Psoas muscle (tissue), 8 donors: ENCODE measurements around the gene PHACTR4. TPM values are rescaled to one million over a fixed set of nuclear protein-coding genes. Genes with fewer than 3 reads are reported as not detected.

ENCODE experiments used
- ATAC-seq, 4 donors: fragments of 200-7000 bp; cut with Tn5 transposase; one replicate each; pipeline ENCODE4 v1.9.1; 2020; ENCODE audit warnings: moderate library complexity in 3 of 4, mild to moderate bottlenecking in 2 of 4
- DNase-seq, 2 donors: peaks; one replicate each; pipeline ENCODE4 v3.0.0-alpha.2; 2020
- H3K27ac ChIP-seq: fragments of 200-600 bp; one replicate; pipeline ENCODE4 v1.8.0; 2022
- H3K27me3 ChIP-seq, 3 donors: fragments of 200-600 bp in 1 of 3; one replicate each; pipeline versions ENCODE4 v1.6.1 to v1.8.0; 2013 to 2022; ENCODE audit warnings: low read length in 2 of 3, mild to moderate bottlenecking in 2 of 3, moderate library complexity in 1 of 3; ENCODE audit not compliant: insufficient read depth in 3 of 3
- H3K36me3 ChIP-seq, 2 donors: fragments of 200-600 bp in 1 of 2; one replicate each; pipeline versions ENCODE4 v1.6.1 to v1.8.0; 2013 to 2022; ENCODE audit warnings: low read depth in 1 of 2, mild to moderate bottlenecking in 1 of 2, moderate library complexity in 1 of 2; ENCODE audit not compliant: insufficient read depth in 1 of 2
- H3K4me1 ChIP-seq: fragments of 200-600 bp; one replicate; pipeline ENCODE4 v1.8.0; 2022
- H3K4me3 ChIP-seq: fragments of 200-600 bp; one replicate; pipeline ENCODE4 v1.8.0; 2022; ENCODE audit warnings: mild to moderate bottlenecking
- H3K9me3 ChIP-seq: fragments of 200-600 bp; one replicate; pipeline ENCODE4 v1.8.0; 2022
- WGBS, 3 donors: extraction: QIAGEN DNeasy Blood & Tissue Kit; methylation state at CpG; one replicate each; pipeline versions ENCODE4 v1.1.6 to v1.1.7; 2013; 5-methylcytosine and 5-hydroxymethylcytosine counted together
- intact Hi-C, 2 donors: fragments of 100-400 bp; cut with DNase I; formaldehyde crosslinking; loops; one replicate each; pipeline versions ENCODE4 v1.11.0 to v1.14.2; 2022
- polyA plus RNA-seq, 3 donors: library from polyadenylated mRNA; stranded (reverse); fragments of 200-250 nt; gene quantifications; one replicate each; pipeline ENCODE4 v1.2.3, GENCODE V29; 2013
- total RNA-seq, 4 donors: library from RNA; stranded (reverse); fragmentation: NEBNext Ultra II Directional in 2 of 4; extraction: Animal tissue kit (Norgen Biotek cat#: 25700) in 2 of 4; gene quantifications; one replicate each; pipeline versions ENCODE4 v1.2.1 to v1.2.4, GENCODE V29; 2021 to 2023
- TF ChIP-seq, protein P1 (sequence below): fragments of 200-600 bp; IDR thresholded peaks from one replicate; pipeline ENCODE4 v1.8.0; 2022; ENCODE audit warnings: antibody characterized with exemption
- donor health status: healthy with polysubstance abuse.
- donor health status: DM: no; HTN: no; CAD: no; lungs with moderate emphysema.
- donor health status: Bipolar disorder and iron deficiency.
- donor health status: healthy.
- donor health status: DM: yes; HTN: yes; CAD: no.
- donor health status: DM: no; HTN: no; CAD: no.
- donor health status: DM: no; HTN: no; CAD: no.
- donor health status: DM: yes; HTN: yes; CAD: no.

Gene PHACTR4
- total and polyA plus RNA-seq, 7 donors, result 11.7 to 41.8 (median 25.1) TPM

DNA sequence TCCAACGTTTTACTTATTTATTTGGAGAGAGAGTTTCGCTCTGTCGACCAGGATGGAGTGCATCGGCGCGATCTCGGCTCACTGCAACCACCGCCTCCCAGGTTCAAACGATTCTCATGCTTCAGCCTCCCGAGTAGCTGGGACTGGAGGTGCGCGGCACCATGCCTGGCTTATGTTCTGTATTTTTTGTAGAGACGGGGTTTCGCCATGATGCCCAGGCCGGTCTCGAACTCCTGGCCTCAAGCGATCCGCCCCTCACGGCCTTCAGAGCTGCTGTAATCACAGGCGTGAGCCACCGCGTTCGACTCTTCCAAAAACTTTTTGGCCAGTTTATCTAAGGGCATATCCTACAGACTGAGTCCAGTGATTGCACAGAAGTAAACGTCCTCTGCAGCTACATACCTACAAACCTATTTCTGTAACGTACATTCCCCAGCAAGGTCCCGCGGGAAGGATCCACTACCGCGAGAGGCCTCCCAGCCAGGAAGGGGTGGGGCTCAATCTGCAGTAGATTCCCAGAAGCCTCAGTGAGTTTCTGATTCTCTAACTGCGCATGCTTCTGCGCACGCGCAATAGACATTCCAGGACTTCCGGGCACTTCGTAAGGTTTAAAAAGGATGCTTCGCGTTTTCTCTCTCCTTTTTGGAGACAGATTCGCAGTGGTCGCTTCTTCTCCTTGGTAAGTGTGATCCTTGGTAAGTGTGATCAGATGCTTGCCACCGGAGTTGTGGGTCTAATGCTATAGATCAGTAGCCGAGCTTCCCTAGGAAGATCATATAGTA is 136.1 kb downstream of the PHACTR4 start, which contains the start of gene RCC1:
TSS of gene RCC1 (plus strand) at position 638 of the 782 bp plus-strand sequence. CDS start 23,824 bp downstream, outside the sequence.
- Histone ChIP-seq H3K27ac (peak within 1 kb of the TSS; percentile 88), H3K4me3 (peak within 1 kb of the TSS; percentile 83), H3K9me3 (no peaks in the 10 kb centered on the region), H3K4me1 (peaks cover 39% of the 10 kb centered on the region), H3K36me3 (peaks cover 14 to 37% of the 10 kb centered on the region in 2 donors), H3K27me3 (no peaks in the 10 kb centered on the region)
- intact Hi-C loops, result loop anchor here in 1 of 2 donors (5.0 kb wide), 1 partner anchor 258 kb away; no protein-coding TSS in a partner anchor
- TF ChIP-seq, protein P1, sequence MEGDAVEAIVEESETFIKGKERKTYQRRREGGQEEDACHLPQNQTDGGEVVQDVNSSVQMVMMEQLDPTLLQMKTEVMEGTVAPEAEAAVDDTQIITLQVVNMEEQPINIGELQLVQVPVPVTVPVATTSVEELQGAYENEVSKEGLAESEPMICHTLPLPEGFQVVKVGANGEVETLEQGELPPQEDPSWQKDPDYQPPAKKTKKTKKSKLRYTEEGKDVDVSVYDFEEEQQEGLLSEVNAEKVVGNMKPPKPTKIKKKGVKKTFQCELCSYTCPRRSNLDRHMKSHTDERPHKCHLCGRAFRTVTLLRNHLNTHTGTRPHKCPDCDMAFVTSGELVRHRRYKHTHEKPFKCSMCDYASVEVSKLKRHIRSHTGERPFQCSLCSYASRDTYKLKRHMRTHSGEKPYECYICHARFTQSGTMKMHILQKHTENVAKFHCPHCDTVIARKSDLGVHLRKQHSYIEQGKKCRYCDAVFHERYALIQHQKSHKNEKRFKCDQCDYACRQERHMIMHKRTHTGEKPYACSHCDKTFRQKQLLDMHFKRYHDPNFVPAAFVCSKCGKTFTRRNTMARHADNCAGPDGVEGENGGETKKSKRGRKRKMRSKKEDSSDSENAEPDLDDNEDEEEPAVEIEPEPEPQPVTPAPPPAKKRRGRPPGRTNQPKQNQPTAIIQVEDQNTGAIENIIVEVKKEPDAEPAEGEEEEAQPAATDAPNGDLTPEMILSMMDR, result no peak
- ATAC-seq (peak; percentile 90 to 94 (median 92)), DNase-seq (peak; percentile 97 to 98)
- WGBS, 3 donors, result 2 to 3% (median 2%) methylated on average over 41 of the region's 41 CpGs

DNA sequence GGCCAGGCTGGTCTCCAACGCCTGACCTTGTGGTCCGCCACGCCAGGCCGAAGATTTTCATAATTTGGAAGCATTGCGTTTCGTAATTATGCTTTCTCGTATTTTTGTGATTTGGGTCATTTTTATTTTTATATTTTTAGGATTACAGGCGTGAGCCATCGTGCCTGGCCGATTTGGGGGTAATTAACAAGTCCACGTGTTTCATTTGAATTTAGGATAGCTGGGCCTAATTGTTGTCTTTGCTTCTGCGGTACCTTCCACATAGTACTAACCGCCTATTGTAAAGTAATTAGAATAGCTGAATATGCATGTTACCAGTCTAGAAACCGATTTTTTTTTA is 137.3 kb downstream of the PHACTR4 start:
- TF ChIP-seq, protein P1, result no peak
- H3K4me1 ChIP-seq, result peaks cover 40% of the 10 kb centered on the region
- no peaks in the 10 kb centered on the region for H3K27me3 ChIP-seq
- intact Hi-C loops, result loop anchor here in 1 of 2 donors (5.0 kb wide), 1 partner anchor 260 kb away; no protein-coding TSS in a partner anchor
- 5 to 7% (median 7%) methylated on average over 14 of the region's 14 CpGs for WGBS, 3 donors
- DNase-seq, result no peak
- H3K4me3 ChIP-seq, result peak overlapping the region; percentile 83
- no peak for ATAC-seq
- H3K36me3 ChIP-seq, result peaks cover 15 to 49% of the 10 kb centered on the region in 2 donors
- H3K9me3 ChIP-seq, result no peaks in the 10 kb centered on the region
- peak overlapping the region; percentile 88 for H3K27ac ChIP-seq

DNA sequence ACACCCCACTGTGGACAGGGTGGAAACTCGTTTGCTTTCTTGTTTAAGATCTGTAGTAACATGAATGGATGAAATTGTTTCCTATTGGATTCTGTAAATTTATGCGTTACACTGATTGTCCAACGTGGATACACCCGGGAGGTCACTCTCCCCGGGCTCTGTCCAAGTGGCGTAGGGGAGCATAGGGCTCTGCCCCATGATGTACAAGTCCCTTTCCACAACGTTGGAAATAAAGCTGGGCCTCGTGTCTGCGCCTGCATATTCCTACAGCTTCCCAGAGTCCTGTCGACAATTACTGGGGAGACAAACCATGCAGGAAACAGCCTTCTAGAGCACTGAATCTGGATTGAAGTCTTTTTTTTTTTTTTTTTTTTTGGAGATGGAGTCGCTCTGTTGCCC is 137.7 kb downstream of the PHACTR4 start:
- peaks cover 15 to 53% of the 10 kb centered on the region in 2 donors for H3K36me3 ChIP-seq
- H3K4me3 ChIP-seq, result peak overlapping the region; percentile 83
- intact Hi-C loops, result loop anchor here in 1 of 2 donors (5.0 kb wide), 1 partner anchor 260 kb away; no protein-coding TSS in a partner anchor
- H3K27ac ChIP-seq, result peak overlapping the region; percentile 88
- 7 to 11% (median 9%) methylated on average over 10 to 11 of the region's 11 CpGs for WGBS, 3 donors
- ATAC-seq (no peak), DNase-seq (no peak)
- H3K9me3 ChIP-seq, result no peaks in the 10 kb centered on the region
- peaks cover 40% of the 10 kb centered on the region for H3K4me1 ChIP-seq
- H3K27me3 ChIP-seq, result no peaks in the 10 kb centered on the region
- TF ChIP-seq, protein P1, result no peak

- intact Hi-C loops, result loop anchor here in 1 of 2 donors (5.0 kb wide), 1 partner anchor 261 kb away; no protein-coding TSS in a partner anchor
- Histone ChIP-seq H3K27me3 (no peaks in the 10 kb centered on the region), H3K36me3 (peaks cover 15 to 59% of the 10 kb centered on the region in 2 donors), H3K4me1 (peaks cover 40% of the 10 kb centered on the region), H3K9me3 (no peaks in the 10 kb centered on the region), H3K27ac (peak overlapping the region; percentile 88), H3K4me3 (peak overlapping the region; percentile 83)
- DNase-seq (no peak), ATAC-seq (no peak)
- 47 to 59% (median 53%) methylated on average over 10 of the region's 10 CpGs for WGBS, 3 donors
- TF ChIP-seq, protein P1, result no peak
Observed at GRCh38 chr1:28507646-28508434, 138.3 kb downstream of the PHACTR4 start.
